Progenitor cell of endocrine pancreas (in vitro differentiated cells): ENCODE measurements around the gene UBR4. TPM values are rescaled to one million over a fixed set of nuclear protein-coding genes. Genes with fewer than 3 reads are reported as not detected.

Source experiments
- DNase-seq: peaks from one replicate; pipeline ENCODE4 v3.0.0; 2021; ENCODE audit warnings: low spot score; ENCODE audit not compliant: unreplicated experiment
- H3K27ac Mint-ChIP-seq: 2 replicates; pipeline ENCODE4 v1.8.0; 2021; ENCODE audit warnings: mild to moderate bottlenecking, moderate library complexity, mixed read lengths
- H3K27me3 Mint-ChIP-seq: 2 replicates; pipeline ENCODE4 v1.8.0; 2021; ENCODE audit warnings: mixed read lengths
- H3K36me3 Mint-ChIP-seq: 2 replicates; pipeline ENCODE4 v1.8.0; 2022; ENCODE audit warnings: mixed read lengths; ENCODE audit not compliant: insufficient read depth
- H3K4me1 Mint-ChIP-seq: 2 replicates; pipeline ENCODE4 v1.8.0; 2021; ENCODE audit warnings: low read depth, mixed read lengths
- H3K4me3 Mint-ChIP-seq: 2 replicates; pipeline ENCODE4 v1.8.0; 2021; ENCODE audit warnings: low read depth, mild to moderate bottlenecking, moderate library complexity, mixed read lengths
- H3K9me3 Mint-ChIP-seq: 2 replicates; pipeline ENCODE4 v1.8.0; 2021; ENCODE audit warnings: low read depth, mixed read lengths
- total RNA-seq: library from RNA; stranded (reverse); gene quantifications from 2 replicates; pipeline ENCODE4 v1.2.1, GENCODE V29; 2021
- TF ChIP-seq, protein P1 (sequence below): fragments of 200-600 bp; sonication (generic); IDR thresholded peaks from one replicate; pipeline ENCODE4 v1.5.0; 2021; ENCODE audit warnings: antibody characterized with exemption, mild to moderate bottlenecking; ENCODE audit not compliant: unreplicated experiment

Gene UBR4
- total RNA-seq, 1 donor from 2014 or later: 155 TPM

DNA sequence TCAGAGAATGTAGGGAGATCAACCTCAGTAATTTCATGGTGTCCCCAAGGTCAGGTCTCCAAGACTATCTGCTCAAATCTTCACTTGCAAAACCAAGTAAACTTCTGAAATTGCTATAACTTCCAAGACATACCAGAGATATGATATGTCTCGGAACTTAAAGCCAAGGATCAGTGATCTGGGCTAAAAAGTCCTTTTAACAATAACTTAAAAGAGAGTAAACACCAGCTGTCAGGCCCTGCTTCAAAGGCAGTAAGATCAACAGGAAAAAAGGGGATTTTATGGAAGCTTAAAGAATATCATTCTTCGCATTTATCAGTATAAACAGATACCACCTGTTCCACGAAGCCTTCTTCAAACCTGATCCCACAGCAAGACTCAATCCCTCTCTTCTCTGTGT, 13.7 kb downstream of the UBR4 start:
- peaks cover 24% of the 10 kb centered on the region for H3K36me3 Mint-ChIP-seq
- H3K27ac Mint-ChIP-seq: no peak overlapping the region
- TF ChIP-seq, protein P1, sequence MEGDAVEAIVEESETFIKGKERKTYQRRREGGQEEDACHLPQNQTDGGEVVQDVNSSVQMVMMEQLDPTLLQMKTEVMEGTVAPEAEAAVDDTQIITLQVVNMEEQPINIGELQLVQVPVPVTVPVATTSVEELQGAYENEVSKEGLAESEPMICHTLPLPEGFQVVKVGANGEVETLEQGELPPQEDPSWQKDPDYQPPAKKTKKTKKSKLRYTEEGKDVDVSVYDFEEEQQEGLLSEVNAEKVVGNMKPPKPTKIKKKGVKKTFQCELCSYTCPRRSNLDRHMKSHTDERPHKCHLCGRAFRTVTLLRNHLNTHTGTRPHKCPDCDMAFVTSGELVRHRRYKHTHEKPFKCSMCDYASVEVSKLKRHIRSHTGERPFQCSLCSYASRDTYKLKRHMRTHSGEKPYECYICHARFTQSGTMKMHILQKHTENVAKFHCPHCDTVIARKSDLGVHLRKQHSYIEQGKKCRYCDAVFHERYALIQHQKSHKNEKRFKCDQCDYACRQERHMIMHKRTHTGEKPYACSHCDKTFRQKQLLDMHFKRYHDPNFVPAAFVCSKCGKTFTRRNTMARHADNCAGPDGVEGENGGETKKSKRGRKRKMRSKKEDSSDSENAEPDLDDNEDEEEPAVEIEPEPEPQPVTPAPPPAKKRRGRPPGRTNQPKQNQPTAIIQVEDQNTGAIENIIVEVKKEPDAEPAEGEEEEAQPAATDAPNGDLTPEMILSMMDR: no peak

DNA sequence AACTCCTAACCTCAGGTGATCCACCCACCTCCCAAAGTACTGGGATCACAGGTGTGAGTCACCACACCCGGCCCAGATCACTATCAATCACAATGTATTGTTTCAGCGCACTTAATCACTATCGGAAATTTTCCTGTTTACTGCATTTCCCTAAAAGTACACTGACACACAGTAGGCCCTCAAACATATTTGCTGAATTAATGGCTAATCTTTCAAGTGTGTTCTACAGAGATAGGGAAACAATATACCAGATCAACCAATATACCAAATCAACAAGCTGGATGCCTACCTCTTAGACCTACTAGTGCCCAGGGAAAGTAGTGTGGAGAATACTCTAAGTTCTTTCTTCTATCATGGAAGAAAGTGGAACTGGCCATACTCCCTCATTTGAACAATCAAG, 17.1 kb downstream of the UBR4 start:
- no peak for DNase-seq
- Mint-ChIP-seq H3K36me3 (peaks cover 26% of the 10 kb centered on the region), H3K27ac (no peak overlapping the region), H3K9me3 (no peaks in the 10 kb centered on the region), H3K27me3 (no peaks in the 10 kb centered on the region), H3K4me3 (no peak overlapping the region), H3K4me1 (no peaks in the 10 kb centered on the region)
- TF ChIP-seq, protein P1: no peak

More for the DNA sequence above, 13.7 kb downstream of the UBR4 start:
- DNase-seq: no peak
- Mint-ChIP-seq H3K4me3 (no peak overlapping the region), H3K4me1 (peaks cover 2% of the 10 kb centered on the region), H3K9me3 (no peaks in the 10 kb centered on the region), H3K27me3 (no peaks in the 10 kb centered on the region)

DNA sequence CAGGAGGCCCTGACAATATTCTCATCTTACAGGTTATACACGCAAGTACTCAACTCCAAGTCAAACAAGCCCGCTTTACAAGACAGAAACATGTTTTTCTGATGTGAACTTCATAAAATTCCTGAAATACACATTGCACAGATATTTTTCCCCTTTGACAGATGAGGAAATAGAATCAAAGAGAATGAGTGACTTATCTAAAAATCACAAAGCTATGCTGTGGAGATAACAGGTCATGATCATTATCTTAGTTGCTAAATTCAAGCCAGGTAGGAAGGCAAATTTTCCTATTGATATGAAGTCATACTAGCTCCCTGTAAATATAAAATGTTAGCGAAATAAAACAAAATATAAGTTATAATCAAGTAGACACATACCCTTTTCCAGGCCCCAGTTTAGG, 18.3 kb downstream of the UBR4 start:
- H3K27ac Mint-ChIP-seq: no peak overlapping the region
- no peak overlapping the region for H3K4me3 Mint-ChIP-seq
- TF ChIP-seq, protein P1: no peak
- no peaks in the 10 kb centered on the region for H3K4me1 Mint-ChIP-seq
- H3K27me3 Mint-ChIP-seq: no peaks in the 10 kb centered on the region
- no peak for DNase-seq
- H3K36me3 Mint-ChIP-seq: peaks cover 24% of the 10 kb centered on the region
- H3K9me3 Mint-ChIP-seq: no peaks in the 10 kb centered on the region

DNA sequence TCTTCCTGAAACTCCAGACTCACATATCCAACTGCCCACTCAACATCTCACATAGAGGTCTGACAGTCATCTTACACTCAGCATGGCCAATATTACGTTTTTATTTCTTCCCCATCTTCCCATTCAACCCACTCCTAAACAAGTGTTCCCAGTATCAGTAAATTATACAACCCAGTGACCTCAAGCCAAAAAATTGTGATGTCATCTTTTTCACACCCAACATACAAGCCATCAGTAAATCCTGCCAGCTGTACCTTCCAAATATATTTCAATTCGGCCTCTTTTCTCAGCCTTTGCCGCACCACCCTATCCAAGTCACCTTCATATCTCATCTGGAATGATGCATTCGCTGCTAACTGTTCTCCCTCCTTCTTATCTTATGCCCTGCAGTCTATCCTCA, 19.6 kb downstream of the UBR4 start:
- H3K36me3 Mint-ChIP-seq: peaks cover 28% of the 10 kb centered on the region
- no peak overlapping the region for H3K27ac Mint-ChIP-seq
- no peaks in the 10 kb centered on the region for H3K9me3 Mint-ChIP-seq

DNA sequence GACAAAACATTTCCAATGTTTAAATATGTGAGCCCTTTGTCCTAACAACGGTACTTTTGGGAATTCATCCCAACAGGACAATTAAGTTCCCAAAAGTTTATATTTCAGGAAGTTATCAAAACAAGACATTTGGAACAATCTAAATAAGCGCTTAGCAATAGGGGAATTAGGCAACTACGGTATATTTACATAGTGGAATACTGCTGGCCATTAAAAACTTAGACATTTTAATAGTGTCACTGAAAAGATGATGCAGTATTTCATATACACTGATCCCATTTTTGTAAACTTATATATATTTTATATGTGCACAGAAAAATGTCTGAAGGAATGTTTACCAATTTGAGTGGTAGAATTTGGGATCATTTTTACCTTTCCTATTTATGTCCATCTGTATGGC, 20.8 kb downstream of the UBR4 start:
- Mint-ChIP-seq H3K27me3 (no peaks in the 10 kb centered on the region), H3K4me1 (no peaks in the 10 kb centered on the region), H3K36me3 (peaks cover 30% of the 10 kb centered on the region), H3K9me3 (no peaks in the 10 kb centered on the region), H3K4me3 (no peak overlapping the region), H3K27ac (no peak overlapping the region)
- TF ChIP-seq, protein P1: no peak
- DNase-seq: no peak

More for the DNA sequence above, 19.6 kb downstream of the UBR4 start:
- H3K27me3 Mint-ChIP-seq: no peaks in the 10 kb centered on the region
- no peaks in the 10 kb centered on the region for H3K4me1 Mint-ChIP-seq
- TF ChIP-seq, protein P1: no peak
- DNase-seq: no peak
- H3K4me3 Mint-ChIP-seq: no peak overlapping the region
